NCI-H460 (cell line): ENCODE measurements around the gene ENTHD1. TPM values are rescaled to one million over a fixed set of nuclear protein-coding genes. Genes with fewer than 3 reads are reported as not detected.
"Not testable (repeated sequence)": the region's sequence is repeated elsewhere in the genome, so short reads cannot be mapped to it uniquely, and the experiment has no call there.

Experiments
- DNase-seq: peaks from one replicate; pipeline ENCODE4 v3.0.0-alpha.2; 2016; ENCODE audit warnings: low read depth; ENCODE audit errors: extremely low read depth
- total RNA-seq: library from RNA; depleted of rRNA; stranded (reverse); fragments of >200 nt; shearing (Covaris generic); gene quantifications from 2 replicates; pipeline ENCODE4 v1.2.3, GENCODE V29; 2014

The ENTHD1 gene
- total RNA-seq, 1 experiment from 2014 or later, result not detected

DNA sequence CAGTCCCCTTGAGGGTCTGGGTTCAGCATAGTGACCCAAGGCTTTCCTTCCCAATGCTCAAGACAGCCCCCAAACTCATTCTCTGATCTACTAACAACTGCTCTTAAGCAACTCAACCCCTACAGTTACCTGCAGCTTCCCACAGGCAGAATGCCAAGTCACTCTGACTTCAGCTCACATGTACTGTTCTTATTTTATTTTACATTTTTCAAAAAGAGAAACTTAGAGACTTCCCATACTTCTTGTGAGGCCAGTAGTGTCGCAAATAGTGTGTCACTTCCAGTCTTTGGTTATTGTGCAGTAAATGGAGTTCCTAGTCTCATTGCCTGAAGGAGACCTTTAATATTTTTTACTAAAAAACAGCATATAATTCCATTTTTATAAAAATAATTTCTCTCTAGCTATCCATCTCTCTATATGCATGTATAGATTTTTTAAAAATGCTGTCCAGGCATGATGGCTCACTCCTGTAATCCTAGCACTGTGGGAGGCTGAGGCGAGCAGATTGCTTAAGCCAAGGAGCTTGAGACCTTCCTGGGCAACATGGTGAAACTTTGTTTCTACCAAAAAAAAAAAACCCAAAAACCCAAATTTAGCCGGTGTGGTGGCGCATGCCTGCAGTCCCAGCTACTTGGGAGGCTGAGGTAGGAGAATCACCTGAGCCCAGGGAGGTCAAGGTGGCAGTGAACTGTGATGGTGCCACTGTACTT is 41.8 kb downstream of the ENTHD1 start:
- DNase-seq, result no peak

DNA sequence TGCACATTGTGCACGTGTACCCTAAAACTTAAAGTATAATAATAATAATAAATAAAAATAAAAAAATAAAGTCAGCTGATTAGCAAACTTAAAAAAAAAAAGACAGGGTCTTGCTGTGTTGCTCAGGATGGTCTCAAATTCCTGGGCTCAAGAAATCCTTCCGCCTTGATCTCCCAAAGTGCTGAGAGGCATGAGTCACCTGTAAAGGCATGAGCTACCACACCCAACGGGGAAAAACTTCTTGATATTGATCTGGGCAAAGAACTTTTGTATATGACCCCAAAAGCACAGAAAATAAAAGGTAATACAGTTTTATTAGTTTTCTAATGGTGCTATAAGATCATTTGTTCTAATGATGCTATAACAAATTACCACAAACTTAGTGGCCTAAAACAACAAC is 46.1 kb downstream of the ENTHD1 start:
- DNase-seq, result no peak

DNA sequence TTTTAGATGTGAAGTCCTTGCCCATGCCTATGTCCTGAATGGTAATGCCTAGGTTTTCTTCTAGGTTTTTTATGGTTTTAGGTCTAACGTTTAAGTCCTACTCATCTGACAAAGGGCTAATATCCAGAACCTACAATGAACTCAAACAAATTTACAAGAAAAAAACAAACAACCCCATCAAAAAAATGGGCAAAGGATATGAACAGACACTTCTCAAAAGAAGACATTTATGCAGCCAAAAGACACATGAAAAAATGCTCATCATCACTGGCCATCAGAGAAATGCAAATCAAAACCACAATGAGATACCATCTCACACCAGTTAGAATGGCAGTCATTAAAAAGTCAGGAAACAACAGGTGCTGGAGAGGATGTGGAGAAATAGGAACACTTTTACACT is 47.0 kb downstream of the ENTHD1 start:
- not testable (repeated sequence) for DNase-seq

DNA sequence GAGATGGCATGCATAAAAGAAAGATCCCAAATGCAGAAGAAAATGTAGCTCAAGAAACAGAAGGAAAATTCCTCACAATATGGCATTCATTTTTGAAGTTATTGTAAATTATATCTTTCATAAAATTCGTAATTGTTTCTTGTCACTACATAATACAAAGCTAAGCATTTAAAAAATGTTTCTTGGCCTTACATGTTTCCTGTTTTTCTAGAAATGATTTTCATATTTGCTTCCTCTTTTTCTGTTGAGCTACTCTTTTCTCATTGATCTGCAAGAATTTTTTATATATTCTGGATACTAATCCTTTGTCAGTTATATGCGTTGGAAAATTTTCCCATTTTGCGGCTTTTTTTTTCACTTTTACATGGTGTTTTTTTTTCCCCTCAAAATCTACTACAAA is 48.0 kb downstream of the ENTHD1 start:
- no peak for DNase-seq

DNA sequence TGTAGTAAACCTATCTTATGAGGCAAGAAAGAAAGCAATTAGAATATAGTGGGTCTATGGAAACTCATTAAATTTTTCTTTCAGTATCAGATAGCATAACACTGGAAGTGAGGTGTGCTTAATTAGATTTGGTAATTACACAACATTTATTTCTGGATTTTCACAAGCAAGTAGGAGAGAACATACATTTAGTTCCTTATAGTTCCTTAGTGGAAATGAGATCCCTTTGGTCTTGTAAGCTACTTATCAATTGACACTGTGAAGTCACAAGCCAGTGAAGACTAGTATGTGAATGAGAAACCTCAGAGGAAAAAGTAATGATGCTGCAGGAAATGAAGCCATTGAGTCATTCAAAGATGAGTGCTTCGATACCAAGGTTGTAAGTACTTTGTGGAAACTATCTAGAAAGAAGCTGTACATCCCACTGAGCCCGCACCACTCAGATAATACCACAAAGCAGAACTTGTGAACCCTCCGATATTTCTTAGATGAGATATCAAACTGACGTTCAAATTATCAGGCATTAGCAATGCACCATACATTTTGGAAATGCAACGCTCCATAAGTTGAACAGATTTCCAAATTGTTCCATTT is 53.5 kb downstream of the ENTHD1 start:
- no peak for DNase-seq

DNA sequence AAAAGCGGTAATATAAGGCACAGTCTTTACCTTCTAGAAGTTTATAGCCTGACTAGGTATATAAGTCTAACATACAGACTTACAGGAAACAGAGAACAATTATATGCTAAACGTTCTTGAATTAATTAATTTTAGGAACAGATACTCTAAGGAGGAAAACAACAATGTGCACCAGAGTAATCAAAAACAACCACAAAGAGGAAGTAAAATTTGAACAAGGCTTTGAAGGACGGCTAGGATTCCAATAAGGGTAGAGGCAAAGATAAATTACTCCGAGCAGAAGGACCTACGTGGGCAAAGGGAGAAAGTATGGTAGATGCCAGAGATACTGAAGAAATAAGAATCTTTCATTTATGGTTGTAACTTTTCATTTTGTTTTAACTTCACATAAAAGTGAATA is 54.4 kb downstream of the ENTHD1 start:
- DNase-seq, result no peak

DNA sequence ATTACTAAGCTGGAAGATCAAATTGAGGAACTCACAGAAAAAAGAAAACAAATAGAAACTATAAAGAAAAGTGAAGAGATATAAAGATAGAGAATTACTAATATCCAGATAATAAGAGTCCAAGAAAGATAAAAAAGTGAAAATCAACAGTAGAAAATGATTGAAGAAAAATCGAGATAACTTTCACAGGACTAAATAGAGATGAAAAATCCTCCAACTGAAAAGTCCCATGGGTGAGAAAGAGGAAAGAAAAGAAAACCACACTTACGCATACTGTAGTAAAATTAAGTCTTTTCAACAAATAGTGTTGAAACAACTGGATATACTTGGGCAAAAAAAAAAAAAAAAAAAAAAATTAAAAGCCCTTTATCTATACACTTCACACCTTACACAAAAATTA is 60.0 kb downstream of the ENTHD1 start:
- no peak for DNase-seq

DNA sequence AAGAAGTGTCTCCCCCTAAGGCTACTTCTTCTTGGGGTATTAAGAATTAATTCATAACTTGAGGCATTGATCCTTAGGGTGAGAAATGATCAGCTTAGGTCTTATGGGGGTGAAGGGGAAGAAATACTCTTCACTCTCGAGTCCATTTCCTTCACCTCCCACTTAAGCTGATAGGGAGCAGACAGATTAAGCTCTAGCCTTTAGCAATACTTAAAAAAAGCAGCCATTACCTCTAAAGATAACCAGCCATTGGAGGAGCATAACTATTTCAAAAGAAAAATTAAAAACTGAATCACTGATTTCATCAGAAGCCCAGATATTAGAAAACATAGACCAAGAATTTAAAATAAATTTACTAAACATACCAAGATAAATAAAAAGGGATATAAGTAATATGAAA is 60.5 kb downstream of the ENTHD1 start:
- DNase-seq, result no peak

DNA sequence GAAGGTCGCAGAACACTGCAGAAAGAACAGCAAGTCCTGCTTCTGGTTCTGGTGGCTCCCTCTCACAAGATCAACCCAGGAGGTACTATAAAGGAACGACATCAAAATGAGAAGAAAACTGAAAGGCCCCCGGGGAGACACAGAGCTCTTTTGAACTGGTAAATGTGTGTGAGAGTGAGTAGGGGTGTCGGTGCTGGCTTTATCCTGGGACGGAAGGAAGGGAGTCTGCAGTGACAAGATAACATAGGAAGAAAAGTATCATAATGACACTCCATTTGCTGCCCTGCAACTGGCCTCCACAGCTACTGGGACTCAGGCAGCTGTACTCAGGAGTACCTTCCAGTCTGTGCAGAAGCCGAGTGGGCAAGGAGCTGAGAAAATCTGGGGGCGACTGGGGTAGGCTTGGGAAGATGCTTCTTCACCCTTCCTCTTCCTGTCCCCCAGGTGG is 60.9 kb downstream of the ENTHD1 start:
- DNase-seq, result no peak

DNA sequence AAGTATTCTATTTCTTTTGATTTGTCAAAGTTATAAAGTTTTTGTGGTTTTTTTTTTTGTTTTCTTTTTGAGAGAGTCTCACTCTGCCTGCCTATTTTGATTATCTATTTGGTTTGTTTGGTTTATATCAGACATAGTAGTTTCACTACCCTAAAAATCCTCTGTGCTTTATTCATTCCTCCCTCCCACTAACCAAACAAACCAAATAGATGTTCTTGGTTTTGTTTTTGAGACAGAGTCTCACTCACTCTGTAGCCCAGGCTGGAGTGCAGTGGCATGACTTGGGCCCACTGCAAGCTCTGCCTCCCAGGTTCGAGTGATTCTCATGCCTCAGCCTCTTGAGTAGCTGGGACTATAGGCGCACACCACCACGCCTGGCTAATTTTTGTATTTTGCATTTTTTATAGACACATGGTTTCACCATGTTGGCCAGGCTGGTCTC is 67.9 kb downstream of the ENTHD1 start:
- DNase-seq, result no peak

DNA sequence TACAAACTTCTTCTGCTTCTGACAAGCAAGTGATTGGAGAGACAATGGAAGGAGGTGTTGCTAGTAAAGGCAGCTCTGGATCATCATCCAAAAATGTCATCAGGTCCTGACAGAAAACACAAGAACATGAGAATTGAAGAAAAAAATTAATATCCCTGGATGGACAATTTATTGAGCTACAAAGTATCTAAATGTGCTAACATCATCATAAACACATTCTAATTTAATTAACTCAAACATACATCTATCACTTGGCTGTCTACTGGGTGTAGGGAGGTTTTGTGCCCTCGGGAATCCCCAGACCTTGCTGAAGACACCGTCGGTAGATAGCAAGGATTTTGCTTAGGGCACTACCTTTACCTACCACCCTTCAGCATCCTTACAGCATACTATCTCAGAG is 72.6 kb downstream of the ENTHD1 start:
- DNase-seq, result no peak

DNA sequence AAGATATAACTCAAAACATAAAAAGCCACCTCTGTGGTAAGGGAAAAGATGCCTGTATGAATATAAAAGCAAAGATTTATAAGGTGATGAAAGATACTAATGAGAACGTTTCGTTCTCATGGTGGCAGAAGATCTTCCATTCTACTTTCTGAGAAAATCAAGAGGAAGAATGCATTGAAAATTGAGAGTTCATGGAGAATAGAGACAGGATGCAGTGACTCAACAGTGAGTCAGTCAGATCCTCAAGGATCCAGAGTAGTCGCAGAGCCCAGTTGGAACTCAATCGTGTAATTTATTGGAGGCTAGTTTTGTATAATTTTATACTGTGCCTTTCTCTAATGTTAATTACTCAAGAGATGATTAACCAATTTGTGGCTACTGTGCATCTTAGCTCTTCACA is 73.3 kb downstream of the ENTHD1 start:
- DNase-seq, result peak; percentile 8

DNA sequence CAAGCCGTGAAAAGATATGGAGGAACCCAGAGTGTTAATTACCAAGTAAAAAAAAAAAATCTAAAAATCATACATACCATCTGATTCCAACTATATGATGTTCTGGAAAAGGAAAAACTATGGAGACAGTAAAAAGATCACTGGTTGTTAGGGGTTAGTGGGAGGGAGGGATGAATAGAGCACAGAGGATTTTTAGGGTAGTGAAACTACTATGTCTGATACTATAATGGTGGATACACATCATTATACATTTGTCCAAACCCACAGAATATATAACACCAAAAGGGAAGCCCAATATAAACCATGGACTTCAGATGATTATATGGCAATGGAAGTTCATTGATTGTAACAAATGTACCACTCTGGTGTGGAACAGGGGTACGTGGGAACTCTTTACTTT is 74.1 kb downstream of the ENTHD1 start:
- no peak for DNase-seq

DNA sequence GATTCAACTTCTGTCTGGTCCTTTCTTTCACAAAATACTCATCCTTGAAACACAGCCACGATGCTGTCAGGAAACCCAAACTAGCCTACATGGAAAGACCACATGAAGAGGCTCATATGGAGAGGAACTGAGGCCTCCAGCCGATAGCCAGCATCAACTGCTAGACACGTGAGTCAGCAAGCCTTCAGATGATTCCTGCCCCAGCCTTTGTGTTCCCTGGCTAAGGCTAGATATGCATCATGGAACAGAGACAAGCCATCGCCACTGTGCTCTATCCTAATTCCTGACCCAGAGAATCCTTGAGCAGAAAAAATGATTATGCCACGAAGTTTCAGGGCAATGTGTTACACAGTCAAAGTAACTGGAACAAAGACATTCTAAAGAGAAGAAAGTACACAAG is 75.5 kb downstream of the ENTHD1 start:
- no peak for DNase-seq

DNA sequence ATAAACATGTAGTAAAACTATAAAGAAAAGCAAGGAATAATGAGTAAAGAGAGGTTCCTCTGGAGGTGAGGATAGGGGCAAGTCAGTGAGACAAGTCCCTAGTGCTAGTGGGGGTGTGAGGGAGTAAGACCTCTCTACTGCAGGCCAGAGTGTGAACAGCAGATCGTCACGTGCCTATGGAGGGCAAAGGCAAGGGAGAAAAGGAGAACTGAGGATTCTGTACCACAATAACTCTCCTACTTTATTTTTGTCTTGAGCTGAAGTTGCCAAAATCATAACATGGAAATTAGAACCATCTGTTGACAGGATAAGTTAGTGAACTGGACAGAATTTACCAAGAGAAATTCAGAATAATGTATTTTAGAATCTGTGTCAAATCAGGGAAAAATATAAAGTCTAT is 77.6 kb downstream of the ENTHD1 start:
- DNase-seq, result no peak

DNA sequence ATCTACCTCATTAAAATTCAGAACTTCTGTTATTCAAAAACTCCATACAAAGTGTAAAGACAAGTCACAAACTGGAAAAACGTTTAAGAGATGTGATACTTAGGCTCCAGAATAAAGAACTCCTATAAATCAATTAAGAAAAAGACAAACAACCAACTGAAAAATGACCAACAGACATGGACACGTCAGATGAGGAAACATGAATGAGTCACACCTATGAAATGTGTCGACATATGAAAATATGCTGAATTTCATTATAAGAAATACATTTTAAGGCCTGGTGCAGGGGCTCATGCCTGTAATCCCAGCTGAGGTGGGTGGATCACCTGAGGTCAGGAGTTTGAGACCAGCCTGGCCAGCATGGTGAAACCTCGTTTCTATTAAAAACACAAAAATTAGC is 78.7 kb downstream of the ENTHD1 start:
- DNase-seq, result no peak

DNA sequence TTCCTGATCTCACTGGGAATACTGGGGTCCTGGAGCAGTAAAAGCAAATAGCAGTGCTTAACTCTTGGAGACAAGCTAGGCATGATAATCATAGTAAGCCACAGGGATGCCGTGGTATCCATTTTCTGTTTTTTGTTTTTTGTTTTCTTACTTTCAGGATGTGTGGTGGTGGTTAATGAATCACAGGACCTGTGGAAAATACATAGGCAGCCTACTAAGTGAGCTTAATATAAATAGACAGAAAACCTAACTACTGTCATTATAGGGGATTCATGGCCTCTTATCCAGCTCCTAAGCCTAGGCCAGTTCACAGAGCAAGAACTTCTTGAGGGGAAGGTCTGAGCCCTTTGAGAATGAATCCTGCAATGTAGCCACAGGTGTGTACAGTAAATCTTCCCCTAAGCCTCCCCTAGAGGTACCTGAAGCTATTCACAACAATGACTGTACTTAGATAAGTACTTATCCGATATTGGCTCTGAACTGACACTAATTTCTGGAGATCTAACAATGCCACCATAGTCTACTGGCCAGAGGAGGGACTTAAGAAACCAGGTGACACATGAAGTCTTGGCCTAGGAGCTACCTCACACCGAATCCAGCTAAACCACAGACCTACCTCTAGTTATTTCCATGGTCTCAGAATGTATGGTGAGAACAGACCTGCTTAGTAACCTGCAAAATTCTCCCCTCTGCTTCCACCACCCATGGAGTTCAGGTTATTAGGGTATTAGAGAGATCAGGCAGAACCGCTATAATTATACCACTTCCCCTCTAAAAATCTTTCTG is 83.6 kb downstream of the ENTHD1 start:
- no peak for DNase-seq

DNA sequence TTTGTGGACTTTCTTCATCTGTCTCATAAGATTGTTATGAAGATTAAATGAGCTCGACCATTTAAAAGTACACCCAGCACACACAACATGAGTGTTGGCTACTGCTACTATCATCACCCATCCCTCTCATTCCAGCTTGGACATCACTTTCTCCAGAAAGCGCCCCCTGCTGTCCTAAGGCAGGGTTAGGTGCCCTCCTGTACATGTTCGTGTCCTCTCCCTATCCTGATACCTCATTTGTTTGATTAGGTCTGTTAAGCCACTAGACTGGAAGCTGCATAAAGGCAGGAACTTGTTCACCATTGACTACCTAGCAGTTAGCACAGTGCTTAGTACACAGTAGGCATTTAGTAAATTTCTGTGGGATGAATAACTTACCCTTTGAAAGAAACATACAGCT is 85.5 kb downstream of the ENTHD1 start:
- peak; percentile 28 for DNase-seq

DNA sequence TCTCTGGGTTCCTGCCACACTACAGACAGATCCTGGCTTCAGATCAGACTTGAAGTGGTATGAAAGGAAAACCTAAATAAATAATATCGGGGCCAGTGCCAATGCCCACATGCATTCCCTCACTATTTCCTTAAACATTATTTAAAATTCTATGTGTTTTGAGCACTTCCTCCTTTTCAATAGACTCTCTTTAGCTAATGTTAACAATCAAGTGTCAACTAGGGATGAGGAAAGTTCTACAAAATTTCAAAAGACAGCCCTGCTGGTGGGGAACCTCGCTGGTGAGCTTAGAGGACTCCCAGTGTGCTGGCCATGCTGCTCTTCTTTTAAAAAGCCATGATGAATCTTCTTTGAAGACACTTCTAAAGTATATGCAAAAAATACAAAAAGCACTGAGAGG is 87.5 kb downstream of the ENTHD1 start:
- DNase-seq, result no peak

DNA sequence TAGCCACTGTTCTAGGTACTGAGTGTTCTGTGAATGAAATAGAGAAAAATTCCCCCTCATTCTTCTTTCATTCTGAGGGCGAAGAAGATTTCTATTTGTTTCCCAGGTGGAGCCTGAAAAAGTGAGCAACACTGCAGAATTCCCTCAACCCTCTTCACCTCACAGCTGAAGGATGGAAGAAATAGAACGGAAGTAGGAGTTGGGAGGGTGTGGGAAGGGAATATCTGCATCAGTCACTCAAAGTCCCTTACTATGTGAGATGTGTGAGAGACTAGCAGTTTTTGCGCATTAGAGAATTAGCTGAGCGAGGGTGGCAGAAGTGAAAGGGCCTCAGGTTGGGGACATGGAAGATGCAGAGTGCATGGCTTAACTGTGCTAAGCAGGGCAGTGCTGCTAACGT is 88.4 kb downstream of the ENTHD1 start:
- DNase-seq, result no peak

DNA sequence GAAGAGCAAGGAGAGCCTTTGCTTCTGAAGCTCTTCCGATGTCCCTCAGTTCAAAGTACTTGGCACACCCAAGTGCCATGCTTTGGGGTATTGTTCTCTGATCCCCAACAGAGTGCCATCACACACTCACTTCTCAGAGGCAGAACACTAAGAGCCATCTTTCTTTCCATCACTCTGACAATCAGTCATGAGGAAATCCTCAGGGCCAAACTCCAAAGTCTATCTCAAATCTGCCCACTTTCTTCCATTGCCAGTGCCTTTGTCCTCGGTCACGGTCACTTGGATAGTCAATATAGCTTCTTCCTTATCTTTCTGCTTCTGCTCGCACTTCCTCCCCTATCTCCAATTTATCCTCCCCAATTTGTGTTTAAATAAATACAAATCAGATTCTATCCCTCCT is 90.9 kb downstream of the ENTHD1 start:
- no peak for DNase-seq
